ENCODE data around the gene SCAMP2. TPM values are rescaled to one million over a fixed set of nuclear protein-coding genes. Genes with fewer than 3 reads are reported as not detected.

The SCAMP2 gene
- total RNA-seq, 1 experiment from 2014 or later, result 38.0 TPM

DNA sequence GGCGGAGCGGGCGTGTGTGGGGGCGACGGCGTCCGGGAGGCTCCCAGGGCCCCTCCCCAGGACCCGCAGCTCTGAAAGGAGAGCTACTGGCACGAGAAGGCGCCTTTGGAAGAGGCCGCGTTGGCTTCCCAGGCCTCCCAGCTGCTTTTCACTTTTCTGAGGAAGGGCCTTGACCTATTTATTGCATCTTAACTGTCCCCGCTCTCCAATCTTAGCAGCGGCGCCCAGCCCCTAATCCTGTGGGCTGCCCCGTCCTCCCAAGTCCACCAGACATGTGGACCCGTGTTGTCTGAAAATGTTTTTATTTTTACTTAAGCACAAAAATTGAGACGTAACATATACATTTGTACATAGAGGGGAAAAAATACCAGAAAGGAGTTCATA, 29.7 kb downstream of the SCAMP2 start (continued):
- TF ChIP-seq, protein P1, sequence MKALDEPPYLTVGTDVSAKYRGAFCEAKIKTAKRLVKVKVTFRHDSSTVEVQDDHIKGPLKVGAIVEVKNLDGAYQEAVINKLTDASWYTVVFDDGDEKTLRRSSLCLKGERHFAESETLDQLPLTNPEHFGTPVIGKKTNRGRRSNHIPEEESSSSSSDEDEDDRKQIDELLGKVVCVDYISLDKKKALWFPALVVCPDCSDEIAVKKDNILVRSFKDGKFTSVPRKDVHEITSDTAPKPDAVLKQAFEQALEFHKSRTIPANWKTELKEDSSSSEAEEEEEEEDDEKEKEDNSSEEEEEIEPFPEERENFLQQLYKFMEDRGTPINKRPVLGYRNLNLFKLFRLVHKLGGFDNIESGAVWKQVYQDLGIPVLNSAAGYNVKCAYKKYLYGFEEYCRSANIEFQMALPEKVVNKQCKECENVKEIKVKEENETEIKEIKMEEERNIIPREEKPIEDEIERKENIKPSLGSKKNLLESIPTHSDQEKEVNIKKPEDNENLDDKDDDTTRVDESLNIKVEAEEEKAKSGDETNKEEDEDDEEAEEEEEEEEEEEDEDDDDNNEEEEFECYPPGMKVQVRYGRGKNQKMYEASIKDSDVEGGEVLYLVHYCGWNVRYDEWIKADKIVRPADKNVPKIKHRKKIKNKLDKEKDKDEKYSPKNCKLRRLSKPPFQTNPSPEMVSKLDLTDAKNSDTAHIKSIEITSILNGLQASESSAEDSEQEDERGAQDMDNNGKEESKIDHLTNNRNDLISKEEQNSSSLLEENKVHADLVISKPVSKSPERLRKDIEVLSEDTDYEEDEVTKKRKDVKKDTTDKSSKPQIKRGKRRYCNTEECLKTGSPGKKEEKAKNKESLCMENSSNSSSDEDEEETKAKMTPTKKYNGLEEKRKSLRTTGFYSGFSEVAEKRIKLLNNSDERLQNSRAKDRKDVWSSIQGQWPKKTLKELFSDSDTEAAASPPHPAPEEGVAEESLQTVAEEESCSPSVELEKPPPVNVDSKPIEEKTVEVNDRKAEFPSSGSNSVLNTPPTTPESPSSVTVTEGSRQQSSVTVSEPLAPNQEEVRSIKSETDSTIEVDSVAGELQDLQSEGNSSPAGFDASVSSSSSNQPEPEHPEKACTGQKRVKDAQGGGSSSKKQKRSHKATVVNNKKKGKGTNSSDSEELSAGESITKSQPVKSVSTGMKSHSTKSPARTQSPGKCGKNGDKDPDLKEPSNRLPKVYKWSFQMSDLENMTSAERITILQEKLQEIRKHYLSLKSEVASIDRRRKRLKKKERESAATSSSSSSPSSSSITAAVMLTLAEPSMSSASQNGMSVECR (CRISPR knock-in tag; IDR thresholded peaks at IDR 0.05; ENCODE audit: borderline replicate concordance), result no peak
- TF ChIP-seq CTCF (IDR thresholded peaks at IDR 0.05), result 0 out of 2 replicates have a peak, but pooled peaks have one; percentile 8
- TF ChIP-seq AR (CRISPR knock-in tag; IDR thresholded peaks at IDR 0.05), result no peak

DNA sequence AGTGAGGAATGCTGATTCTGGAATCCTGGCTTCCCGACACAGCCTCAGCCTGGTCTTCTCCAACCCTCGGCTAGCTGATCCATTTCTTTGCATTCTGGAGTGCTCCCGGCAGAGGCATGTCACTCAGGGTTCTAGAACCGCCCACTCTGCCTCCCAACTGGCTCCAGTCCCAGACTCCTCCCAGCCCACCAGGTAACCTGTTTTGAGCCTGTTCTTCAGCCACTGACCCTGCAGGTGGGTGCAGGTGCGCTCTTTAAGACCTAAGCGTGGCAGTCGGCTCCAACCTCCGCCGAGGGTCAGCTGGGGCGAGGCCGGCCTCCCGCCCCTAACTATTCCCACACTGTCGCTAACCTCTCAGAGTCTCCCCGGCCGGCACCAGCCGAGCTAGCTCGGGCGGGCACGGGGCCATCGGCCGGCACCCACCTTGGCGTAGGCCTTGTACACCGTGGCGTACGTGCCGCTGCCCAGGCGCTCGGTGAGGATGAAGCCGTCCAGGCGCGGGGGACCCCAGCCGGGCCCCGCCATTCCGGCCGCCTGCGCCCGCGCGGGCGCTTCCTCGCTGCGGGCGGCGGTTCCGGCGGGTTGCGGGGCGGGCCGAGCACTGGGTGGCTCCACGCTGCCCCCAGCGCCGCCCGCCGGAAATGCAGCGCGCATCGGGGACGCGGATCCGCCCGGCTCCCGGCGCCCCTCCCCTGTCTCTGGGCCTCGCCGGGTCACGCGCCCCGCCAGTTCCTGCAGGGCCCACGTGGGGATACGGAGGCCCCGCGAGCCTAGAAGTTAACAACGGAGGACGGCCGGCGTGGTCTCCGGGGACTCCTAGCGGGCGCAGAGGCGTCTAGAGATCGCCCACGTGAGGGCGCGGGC, 30.4 kb downstream of the SCAMP2 start, which contains the start of gene ULK3:
ULK3 (minus strand) TSS at position 576 of the 864 bp plus-strand sequence; CDS start at position 525, 51 bp downstream.
- H3K27ac Mint-ChIP-seq, result peak within 1 kb of the TSS; percentile 91
- H3K36me3 Mint-ChIP-seq, result peaks cover 6% of the 10 kb centered on the region
- peak within 1 kb of the TSS; percentile 87 for H3K4me3 Mint-ChIP-seq
- H3K27me3 Mint-ChIP-seq (ENCODE audit: low read depth), result no peaks in the 10 kb centered on the region
- POLR2A ChIA-PET, result interaction anchor here (0.6 to 1.6 kb wide), 8 partner anchors 13 to 83 kb away, joined by 3 to 8 read pairs (median 4); partner anchors contain the start of genes CPLX3 and FAM219B
- no peaks in the 10 kb centered on the region for H3K9me3 Mint-ChIP-seq
- H3K4me1 Mint-ChIP-seq, result peaks cover 21% of the 10 kb centered on the region
- CTCF ChIA-PET, result interaction anchor here (0.6 to 5.1 kb wide), 30 partner anchors 13 to 212 kb away, joined by 3 to 34 read pairs (median 4); partner anchors contain the start of genes CPLX3, CSK, CYP1A1 and FAM219B
- DNase-seq (ENCODE audit: low spot score) (peak; percentile 87), ATAC-seq (peak; percentile 87)
- TF ChIP-seq RELA (CRISPR knock-in tag; IDR thresholded peaks at IDR 0.05; ENCODE audit: borderline replicate concordance), result peak; percentile 78; the same call in 1 of the 2 replicates
- peak; percentile 78; the same call in 1 of the 2 replicates for TF ChIP-seq JUN (CRISPR knock-in tag; IDR thresholded peaks at IDR 0.05)
- 0 out of 2 replicates have a peak, but pooled peaks have one; percentile 27 for TF ChIP-seq ZNF138 (CRISPR knock-in tag; conservative IDR thresholded peaks at IDR 0.05)
- TF ChIP-seq, protein P2, sequence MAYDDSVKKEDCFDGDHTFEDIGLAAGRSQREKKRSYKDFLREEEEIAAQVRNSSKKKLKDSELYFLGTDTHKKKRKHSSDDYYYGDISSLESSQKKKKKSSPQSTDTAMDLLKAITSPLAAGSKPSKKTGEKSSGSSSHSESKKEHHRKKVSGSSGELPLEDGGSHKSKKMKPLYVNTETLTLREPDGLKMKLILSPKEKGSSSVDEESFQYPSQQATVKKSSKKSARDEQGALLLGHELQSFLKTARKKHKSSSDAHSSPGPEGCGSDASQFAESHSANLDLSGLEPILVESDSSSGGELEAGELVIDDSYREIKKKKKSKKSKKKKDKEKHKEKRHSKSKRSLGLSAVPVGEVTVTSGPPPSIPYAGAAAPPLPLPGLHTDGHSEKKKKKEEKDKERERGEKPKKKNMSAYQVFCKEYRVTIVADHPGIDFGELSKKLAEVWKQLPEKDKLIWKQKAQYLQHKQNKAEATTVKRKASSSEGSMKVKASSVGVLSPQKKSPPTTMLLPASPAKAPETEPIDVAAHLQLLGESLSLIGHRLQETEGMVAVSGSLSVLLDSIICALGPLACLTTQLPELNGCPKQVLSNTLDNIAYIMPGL (CRISPR knock-in tag; IDR thresholded peaks at IDR 0.05), result peak; percentile 55; the same call in 1 of the 2 replicates
- TF ChIP-seq ETV6 (CRISPR knock-in tag; IDR thresholded peaks at IDR 0.05), result peak; percentile 69
- TF ChIP-seq IRF2 (CRISPR knock-in tag; IDR thresholded peaks at IDR 0.05; ENCODE audit: borderline replicate concordance, low read depth), result no peak
- TF ChIP-seq, protein P3, sequence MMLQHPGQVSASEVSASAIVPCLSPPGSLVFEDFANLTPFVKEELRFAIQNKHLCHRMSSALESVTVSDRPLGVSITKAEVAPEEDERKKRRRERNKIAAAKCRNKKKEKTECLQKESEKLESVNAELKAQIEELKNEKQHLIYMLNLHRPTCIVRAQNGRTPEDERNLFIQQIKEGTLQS (CRISPR knock-in tag; conservative IDR thresholded peaks at IDR 0.05), result no peak
- TF ChIP-seq ZBTB21 (CRISPR knock-in tag; IDR thresholded peaks at IDR 0.05; ENCODE audit: borderline replicate concordance), result peak; percentile 64; the same call in 1 of the 2 replicates
- TF ChIP-seq, protein P4, sequence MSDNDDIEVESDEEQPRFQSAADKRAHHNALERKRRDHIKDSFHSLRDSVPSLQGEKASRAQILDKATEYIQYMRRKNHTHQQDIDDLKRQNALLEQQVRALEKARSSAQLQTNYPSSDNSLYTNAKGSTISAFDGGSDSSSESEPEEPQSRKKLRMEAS (CRISPR knock-in tag; IDR thresholded peaks at IDR 0.05), result peak; percentile 91
- TF ChIP-seq ZNF416 (CRISPR knock-in tag; IDR thresholded peaks at IDR 0.05), result peak; percentile 75; the same call in 1 of the 2 replicates
- no peak for TF ChIP-seq E2F4 (CRISPR knock-in tag; IDR thresholded peaks at IDR 0.05; ENCODE audit: borderline replicate concordance, low read depth)
- TF ChIP-seq FOXK1 (CRISPR knock-in tag; IDR thresholded peaks at IDR 0.05), result no peak
- TF ChIP-seq ZMAT4 (CRISPR knock-in tag; IDR thresholded peaks at IDR 0.05), result peak; percentile 48; the same call in 1 of the 2 replicates
- no peak for TF ChIP-seq CREM (CRISPR knock-in tag; IDR thresholded peaks at IDR 0.05)
- TF ChIP-seq PRRX2 (CRISPR knock-in tag; IDR thresholded peaks at IDR 0.05), result no peak
- 0 out of 2 replicates have a peak, but pooled peaks have one; percentile 21 for TF ChIP-seq TEAD1 (CRISPR knock-in tag; IDR thresholded peaks at IDR 0.05)

Data from WTC11 (cell line).